HG03457 (cell line): ENCODE results near the gene NEK9.
A peak's percentile ranks its signal among the peaks of the same experiment; 100 is the strongest.
"Not testable (repeated sequence)": the region's sequence is repeated elsewhere in the genome, so short reads cannot be mapped to it uniquely, and the experiment has no call there.

Experiments used
- ATAC-seq: cut with Tn5 transposase; IDR thresholded peaks from one replicate; pipeline ENCODE4 v1.9.1; 2021; ENCODE audit warnings: moderate number of reproducible peaks; ENCODE audit not compliant: unreplicated experiment

Gene NEK9

GRCh38 chr14:75068294-75069120 lies 58.3 kb downstream of the NEK9 start:
- ATAC-seq, result no peak

- not testable (repeated sequence) for ATAC-seq
Measured at GRCh38 chr14:75067765-75068164, 59.1 kb downstream of the NEK9 start.

GRCh38 chr14:75067212-75067611 lies 59.6 kb downstream of the NEK9 start:
- ATAC-seq, result no peak

GRCh38 chr14:75066691-75067090 lies 60.2 kb downstream of the NEK9 start:
- no peak for ATAC-seq

- ATAC-seq, result peak; percentile 6
Measured at GRCh38 chr14:75064205-75064567, 62.7 kb downstream of the NEK9 start.

- ATAC-seq, result peak; percentile 91
Measured at GRCh38 chr14:75063491-75064204, 63.2 kb downstream of the NEK9 start, which contains the start of gene ACYP1. Gene ACYP1, minus strand, starts transcription at chr14:75064024. Its CDS starts 471 bp downstream, at chr14:75063553.

GRCh38 chr14:75063013-75063412 lies 63.8 kb downstream of the NEK9 start:
- no peak for ATAC-seq

GRCh38 chr14:75060420-75060819 lies 66.4 kb downstream of the NEK9 start:
- ATAC-seq, result no peak

GRCh38 chr14:75059642-75060041 lies 67.2 kb downstream of the NEK9 start:
- ATAC-seq, result no peak

GRCh38 chr14:75054421-75054820 lies 72.4 kb downstream of the NEK9 start:
- ATAC-seq, result no peak

GRCh38 chr14:75053396-75054291 lies 73.2 kb downstream of the NEK9 start:
- no peak for ATAC-seq

- ATAC-seq, result no peak
Measured at GRCh38 chr14:75051556-75051899, 75.3 kb downstream of the NEK9 start.

- peak; percentile 55 for ATAC-seq
Measured at GRCh38 chr14:75050852-75051555, 75.8 kb downstream of the NEK9 start, which contains the start of gene MLH3. Gene MLH3, minus strand, starts transcription at chr14:75051467. Its CDS starts 1,812 bp downstream, at chr14:75049655.

GRCh38 chr14:75049731-75050201 lies 77.1 kb downstream of the NEK9 start:
- no peak for ATAC-seq

GRCh38 chr14:75049136-75049535 lies 77.7 kb downstream of the NEK9 start:
- ATAC-seq, result no peak

GRCh38 chr14:75048101-75048500 lies 78.7 kb downstream of the NEK9 start:
- ATAC-seq, result no peak

- no peak for ATAC-seq
Measured at GRCh38 chr14:75047506-75047905, 79.3 kb downstream of the NEK9 start.

GRCh38 chr14:75046899-75047298 lies 79.9 kb downstream of the NEK9 start:
- ATAC-seq, result no peak

GRCh38 chr14:75046275-75046674 lies 80.6 kb downstream of the NEK9 start:
- ATAC-seq, result no peak

- no peak for ATAC-seq
Measured at GRCh38 chr14:75044752-75045151, 82.1 kb downstream of the NEK9 start.
